GM19025 (cell line): ENCODE results near the gene U2AF1.
"Not testable (repeated sequence)": the region's sequence is repeated elsewhere in the genome, so short reads cannot be mapped to it uniquely, and the experiment has no call there.

Source experiments
- ATAC-seq: cut with Tn5 transposase; IDR thresholded peaks from one replicate; pipeline ENCODE4 v1.9.1; 2021; ENCODE audit warnings: mild to moderate bottlenecking, low read depth, moderate library complexity; ENCODE audit not compliant: unreplicated experiment

The U2AF1 gene

GRCh38 chr21:43106965-43107793, at the start of gene U2AF1:
TSS of gene U2AF1 (minus strand) at chr21:43107570. CDS start at chr21:43107494, 76 bp downstream.
- ATAC-seq, result peak; percentile 70

- ATAC-seq, result not testable (repeated sequence)
Measured at GRCh38 chr21:43153601-43154000, 46.2 kb upstream of the U2AF1 start.

GRCh38 chr21:43149344-43149743, 42.0 kb upstream of the U2AF1 start:
- ATAC-seq, result not testable (repeated sequence)

- ATAC-seq, result not testable (repeated sequence)
Measured at GRCh38 chr21:43147999-43148398, 40.6 kb upstream of the U2AF1 start.

GRCh38 chr21:43146637-43147036, 39.3 kb upstream of the U2AF1 start:
- ATAC-seq, result not testable (repeated sequence)

GRCh38 chr21:43141407-43141806, 34.0 kb upstream of the U2AF1 start:
- ATAC-seq, result not testable (repeated sequence)

GRCh38 chr21:43138944-43139343, 31.6 kb upstream of the U2AF1 start:
- ATAC-seq, result not testable (repeated sequence)

GRCh38 chr21:43134520-43134919, 27.1 kb upstream of the U2AF1 start:
- ATAC-seq, result not testable (repeated sequence)

GRCh38 chr21:43130094-43130493, 22.7 kb upstream of the U2AF1 start:
- ATAC-seq, result not testable (repeated sequence)

GRCh38 chr21:43115956-43116355, 8.6 kb upstream of the U2AF1 start:
- not testable (repeated sequence) for ATAC-seq

GRCh38 chr21:43114483-43114882, 7.1 kb upstream of the U2AF1 start:
- ATAC-seq, result not testable (repeated sequence)

- ATAC-seq, result not testable (repeated sequence)
Measured at GRCh38 chr21:43109006-43109405, 1.6 kb upstream of the U2AF1 start.

- ATAC-seq, result not testable (repeated sequence)
Measured at GRCh38 chr21:43108177-43108576, 807 bp upstream of the U2AF1 start.

- ATAC-seq, result not testable (repeated sequence)
Measured at GRCh38 chr21:43107794-43108137, 396 bp upstream of the U2AF1 start.

GRCh38 chr21:43104642-43105041, 2.7 kb downstream of the U2AF1 start:
- not testable (repeated sequence) for ATAC-seq

- ATAC-seq, result not testable (repeated sequence)
Measured at GRCh38 chr21:43102281-43102680, 5.1 kb downstream of the U2AF1 start.

- ATAC-seq, result not testable (repeated sequence)
Measured at GRCh38 chr21:43101676-43102075, 5.7 kb downstream of the U2AF1 start.

- not testable (repeated sequence) for ATAC-seq
Measured at GRCh38 chr21:43101000-43101399, 6.4 kb downstream of the U2AF1 start.

- not testable (repeated sequence) for ATAC-seq
Measured at GRCh38 chr21:43091979-43092614, 15.3 kb downstream of the U2AF1 start.

GRCh38 chr21:43090947-43091346, 16.4 kb downstream of the U2AF1 start:
- ATAC-seq, result not testable (repeated sequence)

- not testable (repeated sequence) for ATAC-seq
Measured at GRCh38 chr21:43089463-43089862, 17.9 kb downstream of the U2AF1 start.
